GM18867 (cell line): Measurements from ENCODE around the gene CEP170B.
"Not testable (repeated sequence)": the region's sequence is repeated elsewhere in the genome, so short reads cannot be mapped to it uniquely, and the experiment has no call there.

Source experiments
- ATAC-seq: cut with Tn5 transposase; IDR thresholded peaks from one replicate; pipeline ENCODE4 v1.9.1; 2021; ENCODE audit warnings: mild to moderate bottlenecking, moderate library complexity; ENCODE audit not compliant: unreplicated experiment

Gene CEP170B

DNA sequence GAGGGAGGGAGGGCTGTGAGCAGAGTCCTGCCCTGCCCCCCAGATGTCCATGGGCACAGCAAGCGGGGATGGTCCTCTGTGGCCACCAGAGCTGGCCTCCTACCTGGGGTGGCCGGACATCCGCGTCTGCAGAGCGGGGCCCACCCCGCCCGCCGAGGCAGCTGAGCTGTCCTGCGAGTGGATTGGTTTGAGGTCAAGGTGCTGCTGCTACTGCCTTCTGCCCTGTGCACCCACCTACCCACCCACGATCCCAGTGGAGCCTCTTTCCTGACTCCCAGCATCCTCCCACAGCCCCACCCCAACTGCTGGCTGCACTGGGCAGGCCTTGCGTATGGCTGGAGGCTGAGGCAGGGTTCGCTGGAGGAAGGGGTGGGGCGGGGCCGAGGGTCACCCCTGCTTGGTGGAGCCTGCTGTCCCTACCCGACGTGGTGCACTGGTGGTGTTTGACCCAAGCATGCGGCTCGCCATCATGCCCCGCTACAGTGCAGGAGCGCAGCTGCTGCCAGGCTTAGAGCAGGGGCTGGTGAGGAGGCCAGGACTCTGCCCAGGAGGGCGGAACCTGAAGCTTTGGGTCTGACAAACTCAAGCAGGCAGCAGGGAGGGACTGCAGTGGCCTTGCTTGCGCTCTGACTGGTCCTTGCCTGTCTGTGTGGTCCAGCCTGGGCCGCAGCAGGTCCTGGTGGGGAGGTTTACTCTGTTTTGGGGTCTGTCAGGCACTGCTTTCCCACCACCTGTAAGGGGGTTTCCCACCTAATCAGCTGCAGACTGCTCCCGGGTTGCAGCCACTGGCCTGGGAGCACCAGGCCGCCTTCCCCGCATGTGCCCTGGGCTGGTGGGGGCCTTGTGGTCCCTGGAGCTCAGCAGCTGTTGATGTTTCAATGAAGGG is 23.7 kb downstream of the CEP170B start:
- ATAC-seq = no peak

DNA sequence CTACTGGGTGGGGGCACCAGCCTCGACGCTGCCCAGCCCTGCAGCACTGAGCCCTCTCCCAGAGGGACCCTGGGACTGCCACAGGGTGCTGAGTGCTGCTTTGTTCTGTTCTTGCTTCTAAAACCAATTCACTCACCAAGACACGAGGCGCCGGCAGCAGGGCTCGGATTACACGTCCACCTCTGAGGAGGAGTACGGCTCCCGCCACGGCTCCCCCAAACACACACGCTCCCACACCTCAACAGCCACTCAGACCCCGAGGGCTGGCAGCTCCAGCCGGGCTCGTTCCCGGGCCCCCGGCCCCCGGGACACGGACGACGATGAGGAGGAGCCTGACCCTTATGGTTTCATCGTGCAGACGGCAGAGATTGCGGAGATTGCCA is 24.3 kb downstream of the CEP170B start:
- ATAC-seq = no peak

- not testable (repeated sequence) for ATAC-seq
Measured at GRCh38 chr14:104890292-104890691, 25.2 kb downstream of the CEP170B start.

DNA sequence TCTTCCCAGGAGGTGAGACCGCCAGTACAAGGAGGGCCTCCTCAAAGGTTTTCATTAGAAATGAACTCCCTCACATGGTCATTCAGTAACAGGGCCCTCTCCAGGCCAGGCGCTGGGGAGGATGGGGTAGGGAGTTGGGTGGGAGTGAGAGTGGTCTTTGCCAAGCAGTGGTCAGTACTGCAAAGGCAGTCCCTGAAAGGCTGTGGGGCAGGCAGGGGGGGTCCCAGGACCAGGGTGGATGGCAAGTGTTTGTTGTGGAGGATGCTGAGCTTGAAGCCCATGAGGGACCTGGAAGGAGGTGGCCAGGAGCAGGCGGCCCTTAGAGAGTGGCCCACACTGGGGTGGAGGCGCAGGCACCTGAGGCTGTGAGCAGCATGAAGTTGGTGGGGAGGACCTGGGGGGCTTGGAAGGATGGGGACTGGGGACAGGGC is 26.1 kb downstream of the CEP170B start:
- ATAC-seq = no peak

GRCh38 chr14:104891664-104892530 is 26.8 kb downstream of the CEP170B start:
- ATAC-seq = no peak

GRCh38 chr14:104892531-104893434 is 27.7 kb downstream of the CEP170B start:
- ATAC-seq = no peak

GRCh38 chr14:104893435-104894207 is 28.6 kb downstream of the CEP170B start:
- ATAC-seq = no peak

- no peak for ATAC-seq
Measured at GRCh38 chr14:104894331-104895206, 29.5 kb downstream of the CEP170B start.

DNA sequence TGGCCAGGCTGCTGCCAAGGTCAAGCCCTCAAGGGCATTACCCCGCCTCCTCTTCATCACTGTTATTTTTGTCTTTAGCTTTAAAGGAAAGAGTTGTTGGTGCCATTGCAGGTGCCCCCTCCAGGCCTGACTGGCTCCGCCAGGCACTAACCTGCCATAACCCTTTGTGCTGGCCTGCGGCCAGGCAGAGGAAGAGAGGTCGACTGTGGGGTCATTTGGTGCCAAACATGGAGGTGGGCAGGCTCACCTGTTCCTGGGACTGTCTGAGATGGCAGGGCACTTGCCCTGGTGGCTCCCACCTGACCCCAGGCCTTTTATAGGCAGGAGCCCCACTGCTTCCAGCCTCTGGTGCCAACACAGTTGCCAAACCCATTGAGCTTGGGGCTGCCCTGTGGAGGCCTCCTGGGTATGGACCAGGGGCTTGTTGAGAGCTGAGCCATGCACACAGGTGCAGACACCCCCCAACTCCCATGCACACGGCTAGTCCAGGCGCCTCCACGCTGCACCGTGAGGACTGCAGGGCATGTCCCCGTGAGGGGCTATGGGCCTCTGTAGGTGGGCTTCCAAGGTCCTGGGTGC is 30.2 kb downstream of the CEP170B start:
- no peak for ATAC-seq

GRCh38 chr14:104895786-104896661 is 31.0 kb downstream of the CEP170B start:
- no peak for ATAC-seq

DNA sequence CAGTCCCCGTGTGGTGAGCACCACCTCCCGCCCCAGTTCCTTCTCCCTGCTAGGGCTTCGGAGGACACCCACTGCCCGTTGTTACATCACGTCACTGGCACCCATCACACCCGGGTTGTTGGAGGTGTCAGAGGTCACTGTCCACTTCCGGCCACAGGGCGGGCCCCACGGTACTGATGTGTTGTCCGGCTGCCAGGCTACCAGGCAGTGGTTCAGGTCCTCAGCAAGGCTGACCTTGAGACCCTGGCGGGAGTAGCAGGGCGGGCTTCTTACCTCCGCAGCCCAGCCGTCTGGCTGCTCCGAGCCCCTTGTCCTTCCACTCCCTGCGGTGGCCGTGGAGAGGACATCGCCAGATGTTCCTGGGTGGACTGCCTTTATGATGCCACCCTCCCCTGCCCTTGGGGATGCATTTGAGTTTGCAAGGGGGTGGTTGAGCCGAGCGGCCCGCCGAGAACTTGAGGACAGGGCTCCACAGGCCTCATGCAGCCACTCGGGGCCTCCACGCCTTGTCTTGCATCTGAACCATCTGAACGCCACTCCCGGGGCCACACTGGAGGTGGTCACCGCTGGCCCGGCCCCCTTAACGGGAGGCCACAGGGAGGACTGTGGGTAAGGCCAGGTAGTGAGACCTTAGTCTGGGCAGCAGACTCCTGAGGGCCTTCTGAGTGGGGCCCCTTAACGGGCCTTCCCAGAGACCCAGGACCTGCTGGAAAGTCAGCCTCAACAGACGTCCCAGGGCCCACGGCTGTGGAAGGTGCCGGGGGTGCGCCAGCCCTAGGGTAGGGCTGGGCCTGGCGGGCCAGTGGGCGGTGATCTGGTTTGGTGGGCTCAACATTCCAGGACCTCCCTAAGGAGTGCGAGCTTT is 32.5 kb downstream of the CEP170B start:
- ATAC-seq = no peak

GRCh38 chr14:104898195-104898558 is 33.1 kb downstream of the CEP170B start:
- ATAC-seq = no peak

GRCh38 chr14:104898870-104899510 is 33.9 kb downstream of the CEP170B start:
- no peak for ATAC-seq

DNA sequence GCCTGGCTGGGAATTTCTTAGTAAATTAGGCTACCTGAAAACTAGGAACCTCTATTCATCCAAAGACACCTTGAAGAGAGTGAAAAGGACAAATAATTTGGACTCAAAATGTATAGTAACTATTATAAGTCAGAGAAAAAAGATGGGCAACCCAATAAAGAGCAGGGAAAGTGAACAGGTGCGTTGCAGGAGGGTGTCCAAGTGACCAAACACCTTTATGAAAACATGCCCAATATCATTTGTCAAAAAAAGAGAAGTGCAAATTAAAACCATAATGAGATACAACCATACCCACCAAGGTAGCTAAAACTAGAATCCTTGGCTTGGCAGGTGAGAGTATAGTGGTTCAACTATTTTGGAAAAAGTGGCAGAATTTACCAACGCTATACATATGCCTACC is 34.7 kb downstream of the CEP170B start:
- no peak for ATAC-seq

DNA sequence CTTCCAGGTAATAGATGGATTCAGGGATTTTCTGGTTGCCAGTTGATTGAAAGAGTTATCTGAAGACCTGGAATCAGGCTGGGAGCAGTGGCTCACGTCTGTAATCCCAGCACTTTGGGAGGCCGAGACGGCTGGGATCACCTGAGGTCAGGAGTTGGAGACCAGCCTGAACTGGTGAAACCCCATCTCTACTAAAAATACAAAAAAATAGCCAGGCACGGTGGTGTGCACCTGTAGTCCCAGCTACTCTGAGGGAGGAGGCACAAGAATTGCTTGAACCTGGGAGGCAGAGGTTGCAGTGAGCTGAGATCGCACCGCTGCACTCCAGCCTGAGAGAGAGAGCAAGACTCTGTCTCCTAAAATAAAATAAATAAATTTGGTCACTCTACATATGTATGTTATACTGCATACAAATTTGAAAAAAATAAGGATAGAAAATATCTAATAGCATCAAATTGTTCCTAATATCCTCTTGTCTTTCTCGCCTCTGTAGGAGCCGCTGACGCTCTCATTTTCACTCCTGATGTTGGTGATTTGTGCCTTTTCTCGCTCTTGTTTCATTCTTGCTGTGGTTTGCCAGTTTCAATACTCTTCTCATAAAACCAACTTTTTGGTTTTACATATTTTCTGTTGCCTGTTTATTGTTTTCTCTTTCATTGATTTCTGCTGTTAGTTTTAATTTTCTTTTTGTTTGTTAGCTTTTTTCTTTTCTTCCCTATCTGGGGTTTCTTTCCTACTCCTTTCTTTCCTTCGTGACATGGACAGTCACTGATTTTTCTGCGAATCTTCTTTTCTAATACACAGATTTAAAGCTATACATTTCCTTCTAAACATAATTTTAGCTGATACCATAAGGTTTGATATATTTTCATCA is 35.8 kb downstream of the CEP170B start:
- ATAC-seq = no peak
